A673 (cell line): ENCODE results near the gene GRAMD1B. TPM values are rescaled to one million over a fixed set of nuclear protein-coding genes. Genes with fewer than 3 reads are reported as not detected.
"Not testable (repeated sequence)": the region's sequence is repeated elsewhere in the genome, so short reads cannot be mapped to it uniquely, and the experiment has no call there.

Experiments
- BruUV-seq: library from RNA; stranded (reverse); fragments of 400-500 nt; replicated peaks from 2 replicates; lab custom pipeline; 2021; lab: Mats Ljungman, UMichigan
- CTCF ChIA-PET: fragments of 300-600 bp; sonication (Branson Sonifier 250); formaldehyde crosslinking; loops from one replicate; lab custom pipeline; 2022; ENCODE audit warnings: antibody characterized with exemption; lab: Charles Lee
- POLR2A ChIA-PET: fragments of 300-600 bp; sonication (Branson Sonifier 250); formaldehyde crosslinking; loops from one replicate; lab custom pipeline; 2022; ENCODE audit warnings: antibody characterized with exemption; ENCODE audit not compliant: low non-redundant PET; lab: Charles Lee
- DNase-seq: peaks from one replicate; pipeline ENCODE4 v3.0.0-alpha.2; 2015; ENCODE audit warnings: low spot score
- H3K27ac ChIP-seq: fragments of 200-600 bp; sonication (generic); 2 replicates; pipeline ENCODE4 v1.5.1; 2016; ENCODE audit warnings: mixed run types, low read depth, mild to moderate bottlenecking, mixed read lengths, antibody characterized with exemption, low read length; ENCODE audit not compliant: poor library complexity, severe bottlenecking
- H3K27me3 ChIP-seq: fragments of 200-600 bp; sonication (generic); replicated peaks from 2 replicates; pipeline ENCODE4 v1.6.1; 2017; ENCODE audit warnings: mixed run types, low read depth, mild to moderate bottlenecking, mixed read lengths, antibody characterized with exemption, low read length; ENCODE audit not compliant: insufficient read depth, poor library complexity
- H3K36me3 ChIP-seq: fragments of 200-600 bp; sonication (generic); 2 replicates; pipeline ENCODE4 v1.6.1; 2016; ENCODE audit warnings: mixed run types, mild to moderate bottlenecking, mixed read lengths, antibody characterized with exemption, low read length; ENCODE audit not compliant: insufficient read depth, poor library complexity, severe bottlenecking
- H3K4me1 ChIP-seq: fragments of 200-600 bp; sonication (generic); 2 replicates; pipeline ENCODE4 v1.6.1; 2017; ENCODE audit warnings: mixed run types, mild to moderate bottlenecking, mixed read lengths, antibody characterized with exemption, low read length; ENCODE audit not compliant: insufficient read depth, poor library complexity, severe bottlenecking
- H3K4me3 ChIP-seq: fragments of 200-600 bp; sonication (generic); 2 replicates; pipeline ENCODE4 v1.5.1; 2016; ENCODE audit warnings: low read depth, mixed run types, mild to moderate bottlenecking, mixed read lengths, low read length; ENCODE audit not compliant: poor library complexity, severe bottlenecking
- H3K9me3 ChIP-seq: fragments of 200-600 bp; sonication (generic); 2 replicates; pipeline ENCODE4 v1.6.1; 2016; ENCODE audit warnings: mixed run types, low read depth, mild to moderate bottlenecking, mixed read lengths, antibody characterized with exemption, low read length; ENCODE audit not compliant: poor library complexity, severe bottlenecking
- CTCF ChIP-seq: fragments of 300-800, 200-600 bp; sonication (generic); conservative IDR thresholded peaks from 2 replicates; pipeline ENCODE4 v1.5.1; 2017; ENCODE audit warnings: low read depth, mild to moderate bottlenecking, antibody characterized with exemption, low read length, moderate library complexity, mixed read lengths
- EZH2 ChIP-seq: fragments of 200-600 bp; sonication (generic); IDR thresholded peaks from 2 replicates; pipeline ENCODE4 v1.6.1; 2017; ENCODE audit warnings: borderline replicate concordance, low read depth, mild to moderate bottlenecking, mixed read lengths, antibody characterized with exemption, low read length; ENCODE audit not compliant: poor library complexity, severe bottlenecking
- intact Hi-C: fragments of 100-400 bp; cut with micrococcal nuclease; formaldehyde crosslinking; loops from one replicate; pipeline ENCODE4 v1.10.0; 2022; ENCODE audit not compliant: unreplicated experiment
- total RNA-seq: library from RNA; stranded (reverse); gene quantifications from 2 replicates; pipeline ENCODE4 v1.2.3, GENCODE V29; 2021

The GRAMD1B gene
- total RNA-seq, 1 experiment from 2014 or later, result 13.0 TPM

DNA sequence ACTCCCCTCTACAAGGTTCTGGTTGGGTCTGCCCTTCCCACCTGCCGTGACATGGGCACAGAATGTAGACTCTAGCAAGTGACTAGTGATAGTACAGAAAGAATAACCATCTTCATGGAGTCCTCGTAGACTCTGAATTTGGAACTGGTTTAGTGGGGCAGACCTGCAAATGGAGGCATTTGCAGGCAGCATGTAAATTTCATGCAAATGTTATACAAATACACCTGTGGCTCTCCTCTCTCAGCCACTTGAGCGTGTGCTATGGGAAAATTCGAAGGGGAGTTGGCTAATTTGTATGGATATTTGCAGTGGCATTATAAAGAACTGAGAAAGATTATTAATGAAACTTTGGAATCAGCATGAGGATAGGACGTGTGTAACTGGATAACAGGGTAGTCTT lies 139.3 kb downstream of the GRAMD1B start:
- CTCF ChIA-PET, result interaction anchor here (1.0 to 1.2 kb wide), 2 partner anchors 9 to 15 kb away, joined by 3 read pairs; no protein-coding TSS in a partner anchor
- no peak for DNase-seq
- no peaks in the 10 kb centered on the region for H3K27me3 ChIP-seq
- H3K9me3 ChIP-seq, result no peaks in the 10 kb centered on the region
- intact Hi-C loops, result no loop called here
- no peak overlapping the region for H3K27ac ChIP-seq
- POLR2A ChIA-PET, result no interaction called here
- H3K36me3 ChIP-seq, result no peaks in the 10 kb centered on the region
- TF ChIP-seq CTCF (no peak), EZH2 (no peak)
- H3K4me1 ChIP-seq, result no peaks in the 10 kb centered on the region
- no TSS peak for BruUV-seq
- H3K4me3 ChIP-seq, result no peak overlapping the region

GRCh38 chr11:123570939-123571580 lies 141.0 kb downstream of the GRAMD1B start:
- Histone ChIP-seq H3K36me3 (no peaks in the 10 kb centered on the region), H3K4me1 (no peaks in the 10 kb centered on the region), H3K9me3 (no peaks in the 10 kb centered on the region), H3K27ac (no peak overlapping the region), H3K4me3 (no peak overlapping the region), H3K27me3 (no peaks in the 10 kb centered on the region)
- CTCF ChIA-PET, result no interaction called here
- POLR2A ChIA-PET, result no interaction called here
- no peak for DNase-seq
- no TSS peak for BruUV-seq
- intact Hi-C loops, result no loop called here
- no peak for TF ChIP-seq EZH2
- no peak for TF ChIP-seq CTCF

- POLR2A ChIA-PET, H3K4me1 ChIP-seq, DNase-seq, H3K9me3 ChIP-seq, BruUV-seq, CTCF ChIA-PET, H3K4me3 ChIP-seq, H3K27me3 ChIP-seq, H3K27ac ChIP-seq, H3K36me3 ChIP-seq, intact Hi-C loops: not testable (repeated sequence)
Measured at GRCh38 chr11:123572791-123573190, 142.7 kb downstream of the GRAMD1B start.

GRCh38 chr11:123573286-123573685 lies 143.2 kb downstream of the GRAMD1B start:
- BruUV-seq, result no TSS peak
- no peak for TF ChIP-seq EZH2
- TF ChIP-seq CTCF, result no peak
- ChIA-PET CTCF (no interaction called here), POLR2A (interaction anchor here (0.6 kb wide), 1 partner anchor 31 kb away, joined by 6 read pairs; no protein-coding TSS in a partner anchor)
- no peaks in the 10 kb centered on the region for H3K4me1 ChIP-seq
- H3K27ac ChIP-seq, result no peak overlapping the region
- no peak for DNase-seq
- intact Hi-C loops, result no loop called here
- H3K36me3 ChIP-seq, result no peaks in the 10 kb centered on the region
- H3K27me3 ChIP-seq, result no peaks in the 10 kb centered on the region
- H3K9me3 ChIP-seq, result no peaks in the 10 kb centered on the region
- H3K4me3 ChIP-seq, result no peak overlapping the region
